ENCODE data around the gene TBC1D24. TPM values are rescaled to one million over a fixed set of nuclear protein-coding genes. Genes with fewer than 3 reads are reported as not detected.
"Not testable (repeated sequence)": the region's sequence is repeated elsewhere in the genome, so short reads cannot be mapped to it uniquely, and the experiment has no call there.

Gene TBC1D24
- polyA plus RNA-seq, 3 donors from 2014 or later, result 1.1 to 4.5 (median 2.4) TPM

DNA sequence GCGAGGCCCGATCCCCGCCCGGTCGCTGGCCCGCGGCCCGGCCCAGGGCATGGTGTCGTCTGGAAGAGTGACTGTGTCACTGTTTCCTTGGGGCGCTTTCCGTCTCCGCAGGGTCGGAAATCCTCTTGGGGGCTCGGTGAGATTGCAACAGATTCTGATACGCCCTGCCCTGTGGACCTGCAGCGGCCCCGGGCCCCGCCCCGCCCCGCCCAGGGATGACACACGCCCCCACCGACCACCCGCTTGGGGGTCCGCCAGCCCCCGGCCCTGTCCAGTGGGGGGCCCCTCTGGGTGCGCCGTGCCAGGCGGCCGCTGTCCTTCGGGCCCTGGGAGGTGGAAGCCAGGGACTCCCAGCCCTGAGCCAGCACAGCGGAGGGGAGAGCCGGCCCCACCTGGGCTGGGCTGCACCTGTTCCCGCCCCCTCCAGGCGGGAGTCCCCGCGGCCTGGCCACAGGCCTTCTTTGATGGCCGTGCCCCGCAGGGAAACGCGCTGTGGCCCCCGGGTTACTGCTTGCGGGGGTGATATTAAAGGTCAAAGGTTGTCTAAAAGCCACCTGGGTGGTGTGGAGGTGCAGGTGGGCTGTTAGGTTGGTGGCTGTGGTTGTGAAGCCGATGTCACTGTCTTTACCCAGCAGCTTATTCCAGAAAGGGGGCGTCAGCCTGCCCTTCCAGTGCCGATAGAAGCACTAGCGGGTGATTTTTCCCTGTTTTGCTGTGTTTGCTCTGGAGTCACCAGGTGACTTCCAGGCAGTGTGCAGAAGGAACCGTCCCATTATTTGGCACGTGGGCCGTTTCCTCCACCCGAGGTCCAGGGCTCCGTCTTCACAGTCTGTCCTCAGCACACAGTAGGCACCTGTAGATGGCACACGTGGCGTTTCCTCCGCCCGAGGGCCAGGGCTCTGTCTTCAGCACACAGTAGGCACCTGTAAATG is 752 bp downstream of the TBC1D24 start:
- H3K9me3 Mint-ChIP-seq, result no peaks in the 10 kb centered on the region
- peak overlapping the region; percentile 52 to 77 (median 70) for H3K4me3 Mint-ChIP-seq
- no peaks in the 10 kb centered on the region for H3K36me3 Mint-ChIP-seq
- DNase-seq, result peak in 1 of 3 donors; percentile 31
- peaks cover 10 to 12% of the 10 kb centered on the region in 2 donors for H3K4me1 Mint-ChIP-seq
- peaks cover 0 to 6% (median 2%) of the 10 kb centered on the region in 3 donors for H3K27me3 Mint-ChIP-seq (ENCODE audit: low read depth in 3 of 3)
- H3K27ac Mint-ChIP-seq, result no peak overlapping the region

DNA sequence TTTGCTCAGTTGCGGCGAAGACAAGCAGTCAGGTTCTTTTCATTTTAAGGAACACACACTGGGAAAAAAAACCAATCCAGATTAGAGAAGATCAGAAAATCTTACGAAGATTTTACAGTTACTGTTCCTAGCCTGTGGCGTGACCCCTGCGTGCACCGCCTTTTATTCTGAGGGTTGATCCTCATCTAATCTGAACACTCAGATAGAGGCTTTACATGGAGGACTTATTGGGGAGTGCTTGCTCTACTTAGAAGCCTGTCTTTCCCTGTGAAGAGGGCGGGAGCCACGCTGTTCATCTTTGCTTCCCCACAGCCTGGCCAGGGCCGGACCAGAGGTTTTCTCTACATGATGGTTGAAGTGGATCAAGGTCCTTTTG is 1.4 kb downstream of the TBC1D24 start:
- no peak for DNase-seq
- Mint-ChIP-seq H3K27me3 (ENCODE audit: low read depth in 3 of 3) (peaks cover 0 to 6% (median 2%) of the 10 kb centered on the region in 3 donors), H3K9me3 (no peaks in the 10 kb centered on the region), H3K4me1 (peaks cover 10 to 12% of the 10 kb centered on the region in 2 donors), H3K36me3 (no peaks in the 10 kb centered on the region), H3K4me3 (peak overlapping the region; percentile 51 to 77 (median 69)), H3K27ac (no peak overlapping the region)

DNA sequence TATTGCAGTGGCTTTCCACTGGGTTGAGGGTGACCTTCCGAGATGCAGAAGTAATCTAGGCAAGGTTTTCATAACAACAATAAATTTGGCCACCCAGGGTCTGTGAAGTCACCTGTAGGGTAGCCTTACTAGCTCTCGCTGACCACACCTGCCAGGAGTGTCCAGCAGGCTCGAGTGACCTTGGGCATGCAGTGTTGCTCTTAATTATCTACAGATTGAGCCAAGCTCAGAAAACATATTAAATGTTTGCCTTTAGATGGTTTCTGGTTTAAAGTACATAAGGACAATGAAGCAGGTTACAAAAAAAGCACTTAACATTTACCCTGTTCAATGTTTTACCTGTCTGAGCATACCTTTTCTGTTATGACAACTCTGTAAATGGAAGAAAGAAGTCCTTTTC is 1.8 kb downstream of the TBC1D24 start:
- Mint-ChIP-seq H3K36me3 (no peaks in the 10 kb centered on the region), H3K4me3 (peak overlapping the region; percentile 51 to 77 (median 69)), H3K27ac (no peak overlapping the region), H3K4me1 (peaks cover 10 to 12% of the 10 kb centered on the region in 2 donors), H3K9me3 (no peaks in the 10 kb centered on the region), H3K27me3 (ENCODE audit: low read depth in 3 of 3) (peaks cover 0 to 6% (median 2%) of the 10 kb centered on the region in 3 donors)
- DNase-seq, result no peak

DNA sequence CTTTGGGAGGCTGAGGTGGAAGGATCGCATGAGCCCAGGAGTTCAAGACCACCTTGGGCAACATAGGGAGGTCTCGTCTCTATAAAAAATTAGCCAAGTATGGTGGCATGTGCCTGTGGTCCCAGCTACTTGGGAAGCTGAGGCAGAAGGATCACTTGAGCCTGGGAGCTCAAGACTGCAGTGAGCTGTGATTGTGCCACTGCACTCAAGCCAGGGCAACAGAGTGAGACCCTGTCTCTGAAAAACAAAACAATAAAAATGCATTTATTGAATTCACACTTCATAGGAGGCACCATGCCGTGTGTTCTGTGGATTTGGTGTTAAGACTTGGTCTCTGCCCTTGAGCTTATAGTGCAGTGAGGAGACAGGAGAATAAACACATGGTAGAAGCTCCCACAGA is 2.4 kb downstream of the TBC1D24 start:
- no peaks in the 10 kb centered on the region for H3K9me3 Mint-ChIP-seq
- H3K4me1 Mint-ChIP-seq, result peaks cover 10 to 12% of the 10 kb centered on the region in 2 donors
- peak overlapping the region in 1 of 5 donors; percentile 6 for H3K4me3 Mint-ChIP-seq
- no peaks in the 10 kb centered on the region for H3K36me3 Mint-ChIP-seq
- peaks cover 0 to 6% (median 2%) of the 10 kb centered on the region in 3 donors for H3K27me3 Mint-ChIP-seq (ENCODE audit: low read depth in 3 of 3)
- DNase-seq, result no peak
- H3K27ac Mint-ChIP-seq, result no peak overlapping the region

DNA sequence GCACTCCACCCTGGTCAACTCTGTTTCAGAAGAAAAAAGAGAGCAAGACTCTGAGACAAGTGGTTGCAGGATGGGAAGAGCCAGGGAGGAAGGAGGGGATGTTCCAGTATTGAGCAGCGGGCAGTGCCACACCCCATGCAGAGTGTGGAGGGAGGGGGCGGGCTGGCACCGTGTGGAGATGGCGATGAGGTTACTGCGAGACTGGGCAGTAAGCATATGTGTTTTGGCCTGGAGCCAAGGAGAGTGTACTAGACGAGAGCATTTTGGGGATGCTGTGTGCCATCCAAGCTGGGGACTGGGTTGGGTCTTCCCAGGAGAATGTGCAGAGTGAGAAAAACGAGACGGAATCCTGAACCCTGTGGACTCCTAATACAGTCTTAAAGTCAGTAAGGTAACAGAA is 3.4 kb downstream of the TBC1D24 start:
- no peak for DNase-seq
- no peak overlapping the region for H3K4me3 Mint-ChIP-seq
- H3K9me3 Mint-ChIP-seq, result no peaks in the 10 kb centered on the region
- no peak overlapping the region for H3K27ac Mint-ChIP-seq
- peaks cover 7 to 12% of the 10 kb centered on the region in 2 donors for H3K4me1 Mint-ChIP-seq
- peaks cover 0 to 6% (median 2%) of the 10 kb centered on the region in 3 donors for H3K27me3 Mint-ChIP-seq (ENCODE audit: low read depth in 3 of 3)
- no peaks in the 10 kb centered on the region for H3K36me3 Mint-ChIP-seq

DNA sequence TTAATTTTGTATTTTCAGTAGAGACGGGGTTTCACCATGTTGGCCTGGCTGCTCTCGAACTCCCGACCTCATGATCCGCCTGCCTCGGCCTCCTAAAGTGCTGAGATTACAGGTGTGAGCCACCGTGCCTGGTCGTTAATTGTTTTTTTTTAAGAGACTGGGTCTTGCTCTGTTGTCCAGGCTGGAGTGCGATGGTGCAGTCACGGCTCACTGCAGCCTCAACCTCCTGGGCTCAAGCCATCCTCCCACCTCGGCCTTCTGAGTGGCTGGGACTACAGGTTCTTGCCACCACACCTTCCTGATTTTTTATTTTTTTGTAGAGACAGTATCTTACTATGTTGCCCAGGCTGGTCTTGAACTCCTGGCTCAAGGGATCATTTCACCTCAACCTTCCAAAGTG is 5.1 kb downstream of the TBC1D24 start:
- not testable (repeated sequence) for DNase-seq; H3K4me3 Mint-ChIP-seq; H3K27ac Mint-ChIP-seq; H3K9me3 Mint-ChIP-seq; H3K36me3 Mint-ChIP-seq; H3K27me3 Mint-ChIP-seq (ENCODE audit: low read depth in 3 of 3)
- peaks cover 9 to 12% of the 10 kb centered on the region in 2 donors for H3K4me1 Mint-ChIP-seq

DNA sequence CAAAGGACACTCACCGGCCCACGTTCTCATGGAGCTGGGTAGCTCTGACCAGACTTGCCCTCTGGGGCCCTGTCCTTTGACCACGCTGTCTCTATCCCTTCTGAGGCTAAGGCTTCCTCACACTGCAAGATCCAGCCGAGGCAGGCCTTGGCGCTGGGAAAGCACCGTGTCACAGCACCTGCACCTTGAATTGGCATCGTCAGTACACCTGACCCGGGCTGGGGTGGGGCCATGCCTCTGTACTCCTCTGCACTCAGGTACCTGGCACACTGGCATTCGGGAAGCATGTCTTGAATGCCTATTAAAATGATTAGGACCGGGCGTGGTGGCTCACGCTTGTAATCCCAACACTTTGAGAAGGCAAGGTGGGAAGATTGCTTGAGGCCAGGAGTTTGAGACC is 6.0 kb downstream of the TBC1D24 start:
- Mint-ChIP-seq H3K27me3 (ENCODE audit: low read depth in 3 of 3) (peaks cover 0 to 6% (median 0%) of the 10 kb centered on the region in 3 donors), H3K4me3 (no peak overlapping the region), H3K9me3 (no peaks in the 10 kb centered on the region), H3K36me3 (no peaks in the 10 kb centered on the region), H3K4me1 (peaks cover 13 to 18% of the 10 kb centered on the region in 2 donors), H3K27ac (no peak overlapping the region)
- no peak for DNase-seq

DNA sequence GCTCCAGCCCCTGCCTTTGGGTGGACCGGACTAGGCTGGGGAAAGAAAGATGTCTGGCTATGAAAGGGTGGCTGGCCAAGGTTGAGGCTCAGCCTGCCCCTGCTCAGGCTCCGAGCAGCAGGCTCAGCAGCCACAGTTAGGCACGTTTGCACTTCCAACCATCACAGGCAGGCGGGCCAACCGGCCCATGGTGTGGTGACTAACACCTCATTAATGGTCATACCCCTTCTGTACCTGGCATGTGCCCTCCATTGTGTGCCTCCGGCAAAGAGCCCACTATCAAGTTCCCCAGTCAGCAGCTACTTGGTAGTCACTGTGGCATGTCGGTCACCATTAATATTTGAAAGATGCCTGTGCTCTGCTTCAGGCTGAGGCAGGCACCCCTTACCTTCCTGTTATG is 6.7 kb downstream of the TBC1D24 start:
- H3K27ac Mint-ChIP-seq, result no peak overlapping the region

DNA sequence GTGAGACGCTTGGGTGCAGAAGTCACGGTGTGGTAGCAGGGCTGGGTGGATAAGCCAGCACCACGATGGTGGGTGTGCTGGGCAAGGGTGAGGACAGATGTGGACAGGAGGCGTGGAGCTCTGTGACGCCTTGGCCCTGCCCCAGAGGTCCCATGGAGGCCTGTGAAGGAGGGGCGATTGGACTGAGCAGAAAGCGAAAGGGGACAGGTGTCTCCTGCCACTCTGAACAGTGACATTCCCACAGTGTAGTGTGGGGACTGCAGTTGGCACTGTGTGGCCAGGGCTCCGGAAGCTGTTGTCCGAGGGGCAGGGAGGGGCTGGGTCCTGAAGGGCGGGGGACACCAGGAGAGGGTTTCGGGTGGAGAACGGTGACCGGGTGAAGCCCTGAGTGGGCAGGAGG is 7.3 kb downstream of the TBC1D24 start:
- H3K4me3 Mint-ChIP-seq, result no peak overlapping the region
- peaks cover 19% of the 10 kb centered on the region in 2 donors for H3K4me1 Mint-ChIP-seq
- no peaks in the 10 kb centered on the region for H3K9me3 Mint-ChIP-seq
- peaks cover 0 to 6% (median 0%) of the 10 kb centered on the region in 3 donors for H3K27me3 Mint-ChIP-seq (ENCODE audit: low read depth in 3 of 3)
- H3K27ac Mint-ChIP-seq, result peak overlapping the region in 1 of 6 donors; percentile 81
- no peak for DNase-seq
- no peaks in the 10 kb centered on the region for H3K36me3 Mint-ChIP-seq

More for the DNA sequence above, 6.7 kb downstream of the TBC1D24 start:
- DNase-seq, result no peak
- Mint-ChIP-seq H3K4me3 (no peak overlapping the region), H3K9me3 (no peaks in the 10 kb centered on the region), H3K4me1 (peaks cover 16 to 18% of the 10 kb centered on the region in 2 donors), H3K27me3 (ENCODE audit: low read depth in 3 of 3) (peaks cover 0 to 5% (median 0%) of the 10 kb centered on the region in 3 donors), H3K36me3 (no peaks in the 10 kb centered on the region)

DNA sequence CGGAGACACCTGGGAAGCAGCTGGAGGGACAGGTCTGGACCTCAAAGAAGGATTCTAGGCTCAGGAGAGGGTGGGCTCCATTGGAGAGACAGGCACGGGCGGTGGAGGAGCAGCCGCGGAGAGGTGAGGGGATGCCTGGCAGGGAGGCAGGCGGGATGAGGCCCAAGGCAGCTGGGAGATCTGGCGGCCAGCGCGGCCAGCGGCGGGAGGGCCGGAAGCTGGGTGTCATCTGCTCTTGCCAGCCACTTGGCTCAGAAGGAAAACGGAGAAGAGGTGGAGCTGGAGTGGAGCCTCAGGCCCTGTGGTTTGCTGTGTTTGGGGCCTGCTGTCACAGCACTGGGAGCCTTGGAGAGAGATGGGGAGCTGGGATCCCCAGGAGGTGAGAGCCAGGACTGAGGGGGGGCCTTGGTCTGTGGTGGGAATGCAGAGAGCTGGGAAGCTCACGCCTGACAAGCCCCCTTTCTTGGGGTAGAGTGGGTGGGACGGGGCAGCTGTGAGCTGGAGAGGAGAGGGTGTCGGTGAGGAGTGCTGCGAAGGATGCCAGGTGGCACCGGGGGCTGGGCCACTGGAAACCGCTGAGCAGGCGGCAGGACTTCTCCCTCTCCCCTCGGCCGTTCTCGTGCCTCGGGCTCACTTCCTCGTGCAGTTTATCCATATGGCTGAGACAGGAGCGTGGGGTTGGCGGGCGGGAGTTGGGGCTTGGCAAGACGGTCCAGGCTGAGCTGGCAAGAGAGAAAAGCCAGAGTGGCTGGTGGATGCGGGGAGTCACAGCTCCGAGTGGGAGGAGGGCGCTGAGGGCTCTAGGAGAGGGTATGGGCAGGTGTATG is 8.0 kb downstream of the TBC1D24 start:
- H3K36me3 Mint-ChIP-seq, result no peaks in the 10 kb centered on the region
- no peak overlapping the region for H3K4me3 Mint-ChIP-seq
- H3K9me3 Mint-ChIP-seq, result no peaks in the 10 kb centered on the region
- peak overlapping the region in 2 of 6 donors; percentile 22 to 81 for H3K27ac Mint-ChIP-seq
- H3K27me3 Mint-ChIP-seq (ENCODE audit: low read depth in 3 of 3), result peaks cover 0 to 6% (median 0%) of the 10 kb centered on the region in 3 donors
- H3K4me1 Mint-ChIP-seq, result peaks cover 24 to 25% of the 10 kb centered on the region in 2 donors
- DNase-seq, result no peak

DNA sequence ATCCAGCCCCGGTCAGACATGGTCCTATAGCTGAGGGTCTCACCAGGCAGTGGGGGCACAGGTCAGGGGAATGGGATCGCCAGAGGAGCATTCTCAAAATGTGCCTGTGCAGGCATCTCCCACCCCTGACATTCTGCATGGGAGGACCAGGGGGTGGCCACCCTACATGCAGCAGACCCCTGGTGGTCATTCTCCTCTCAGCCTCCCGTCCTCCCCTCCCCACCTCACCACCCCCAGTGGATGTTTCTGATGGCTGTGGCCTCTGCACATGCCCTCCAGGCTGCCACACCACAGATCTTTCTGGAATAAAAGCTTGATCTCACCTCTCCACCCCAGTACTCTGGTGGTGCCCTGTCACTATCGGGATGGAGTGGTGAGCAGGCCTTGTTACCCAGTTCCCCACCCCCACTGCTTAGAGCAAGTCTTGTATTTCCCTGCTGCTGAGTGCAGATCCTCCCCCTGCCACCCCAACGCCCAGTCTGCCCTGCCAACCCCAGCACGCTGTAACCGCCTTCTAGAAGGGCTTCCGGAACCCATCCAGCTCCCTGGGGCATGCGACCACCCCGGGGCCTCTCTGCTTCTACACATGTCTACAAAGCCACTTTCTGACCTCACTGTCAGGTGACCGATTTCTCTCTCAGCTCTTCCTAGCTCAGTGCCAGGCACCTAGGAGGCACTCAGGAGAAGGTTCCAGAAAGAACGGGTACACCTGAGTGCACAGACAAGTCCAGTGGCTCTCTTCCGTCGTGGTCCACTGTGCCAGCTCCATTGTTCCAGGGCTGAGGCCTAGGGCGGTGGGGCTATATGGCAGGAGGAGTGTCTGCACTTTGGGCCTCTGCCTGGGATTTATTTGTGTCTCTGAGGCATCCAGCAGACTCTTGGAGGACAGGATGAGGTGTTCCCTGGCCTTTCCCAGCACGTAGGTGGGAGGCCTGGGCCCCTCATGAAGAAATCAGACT is 9.3 kb downstream of the TBC1D24 start:
- no peak overlapping the region for H3K4me3 Mint-ChIP-seq
- no peaks in the 10 kb centered on the region for H3K9me3 Mint-ChIP-seq
- no peaks in the 10 kb centered on the region for H3K36me3 Mint-ChIP-seq
- peaks cover 27 to 30% of the 10 kb centered on the region in 2 donors for H3K4me1 Mint-ChIP-seq
- DNase-seq, result no peak
- peaks cover 0 to 6% (median 0%) of the 10 kb centered on the region in 3 donors for H3K27me3 Mint-ChIP-seq (ENCODE audit: low read depth in 3 of 3)
- peak overlapping the region in 3 of 6 donors; percentile 17 to 75 (median 55) for H3K27ac Mint-ChIP-seq

DNA sequence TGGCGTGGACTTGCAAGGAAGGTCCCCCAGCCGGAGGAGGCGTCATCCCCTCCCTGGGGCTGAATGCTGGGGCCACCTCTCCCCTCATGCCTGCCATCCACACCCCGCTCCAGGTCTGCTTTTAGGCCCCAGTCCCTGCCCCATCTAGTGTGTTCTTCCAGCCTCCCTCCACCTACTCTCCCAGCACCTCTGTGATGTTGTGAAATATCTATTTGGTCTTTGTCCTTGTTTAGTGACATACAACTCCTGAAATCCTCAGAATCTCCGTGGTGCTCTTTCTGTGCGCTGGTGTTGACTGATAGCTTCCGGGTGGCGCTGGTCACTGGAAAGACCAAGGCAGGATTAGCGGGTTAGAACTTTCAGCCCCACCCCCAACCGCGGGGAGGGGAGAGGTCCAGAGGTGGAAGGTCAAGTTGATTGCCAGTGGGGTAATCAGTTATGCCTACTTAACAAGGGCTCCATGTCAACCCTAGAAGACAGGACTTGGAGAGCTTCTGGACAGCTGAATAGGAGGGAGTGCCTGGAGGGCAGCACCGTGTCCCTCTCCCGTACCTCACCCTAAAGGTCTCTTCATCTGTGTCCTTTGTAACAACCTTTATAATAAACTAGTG is 10.1 kb downstream of the TBC1D24 start:
- H3K9me3 Mint-ChIP-seq, result no peaks in the 10 kb centered on the region
- peak overlapping the region in 2 of 5 donors; percentile 21 to 40 for H3K4me3 Mint-ChIP-seq
- H3K27me3 Mint-ChIP-seq (ENCODE audit: low read depth in 3 of 3), result peaks cover 0 to 6% (median 0%) of the 10 kb centered on the region in 3 donors
- H3K36me3 Mint-ChIP-seq, result no peaks in the 10 kb centered on the region
- DNase-seq, result no peak
- peaks cover 27 to 30% of the 10 kb centered on the region in 2 donors for H3K4me1 Mint-ChIP-seq
- peak overlapping the region in 5 of 6 donors; percentile 17 to 75 (median 38) for H3K27ac Mint-ChIP-seq

All from immature natural killer cell (primary cell).